OCI-LY7 (cell line): ENCODE data around the gene CEP68.

Experiments
- EZH2phosphoT487 ChIP-seq: fragments of 200-600 bp; sonication (generic); IDR thresholded peaks from 2 replicates; pipeline ENCODE4 v1.6.1; 2018; ENCODE audit warnings: low read depth, borderline replicate concordance, mild to moderate bottlenecking, mixed run types, antibody characterized with exemption, low read length, moderate library complexity, mixed read lengths
- TF ChIP-seq, protein P1 (sequence below): fragments of 200-600 bp; sonication (generic); conservative IDR thresholded peaks from 2 replicates; pipeline ENCODE4 v1.5.1; 2014; ENCODE audit warnings: mild to moderate bottlenecking, antibody characterized with exemption, low read length, moderate library complexity, mixed read lengths

DNA sequence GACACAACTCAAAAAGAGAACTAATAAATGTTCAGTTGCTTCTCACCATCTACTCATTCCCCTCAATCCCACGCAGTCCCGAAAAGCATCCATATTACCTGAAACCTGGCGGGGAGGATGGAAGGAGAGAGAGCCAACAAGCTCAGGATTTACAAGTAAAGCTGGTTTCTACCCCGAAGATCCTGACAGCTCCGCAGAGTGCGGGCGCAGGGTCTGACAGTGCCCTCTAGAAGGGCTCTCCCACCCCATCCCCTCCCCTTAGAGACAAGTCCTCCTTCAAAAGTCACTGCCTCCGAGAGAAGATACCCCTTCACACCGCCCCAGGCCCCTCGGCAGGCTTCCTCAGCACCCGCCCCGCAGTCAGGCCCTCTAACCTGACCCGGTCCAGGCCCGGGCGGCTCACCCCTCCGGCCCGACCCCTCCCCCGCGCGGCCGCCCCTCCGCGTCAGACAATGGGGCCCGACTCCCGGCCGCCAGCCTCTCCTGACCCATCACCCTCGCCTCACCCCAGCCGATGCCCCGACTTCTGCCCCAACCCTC, 73.1 kb downstream of the CEP68 start:
- TF ChIP-seq, protein P1, sequence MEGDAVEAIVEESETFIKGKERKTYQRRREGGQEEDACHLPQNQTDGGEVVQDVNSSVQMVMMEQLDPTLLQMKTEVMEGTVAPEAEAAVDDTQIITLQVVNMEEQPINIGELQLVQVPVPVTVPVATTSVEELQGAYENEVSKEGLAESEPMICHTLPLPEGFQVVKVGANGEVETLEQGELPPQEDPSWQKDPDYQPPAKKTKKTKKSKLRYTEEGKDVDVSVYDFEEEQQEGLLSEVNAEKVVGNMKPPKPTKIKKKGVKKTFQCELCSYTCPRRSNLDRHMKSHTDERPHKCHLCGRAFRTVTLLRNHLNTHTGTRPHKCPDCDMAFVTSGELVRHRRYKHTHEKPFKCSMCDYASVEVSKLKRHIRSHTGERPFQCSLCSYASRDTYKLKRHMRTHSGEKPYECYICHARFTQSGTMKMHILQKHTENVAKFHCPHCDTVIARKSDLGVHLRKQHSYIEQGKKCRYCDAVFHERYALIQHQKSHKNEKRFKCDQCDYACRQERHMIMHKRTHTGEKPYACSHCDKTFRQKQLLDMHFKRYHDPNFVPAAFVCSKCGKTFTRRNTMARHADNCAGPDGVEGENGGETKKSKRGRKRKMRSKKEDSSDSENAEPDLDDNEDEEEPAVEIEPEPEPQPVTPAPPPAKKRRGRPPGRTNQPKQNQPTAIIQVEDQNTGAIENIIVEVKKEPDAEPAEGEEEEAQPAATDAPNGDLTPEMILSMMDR: no peak; the same call in 1 of the 2 replicates
- no peak for TF ChIP-seq EZH2phosphoT487
